Thyroid gland (tissue), 4 donors: ENCODE data around the gene SCCPDH. TPM values are rescaled to one million over a fixed set of nuclear protein-coding genes. Genes with fewer than 3 reads are reported as not detected.

ENCODE experiments used
- DNase-seq, 2 donors: peaks; one replicate each; pipeline ENCODE4 v3.0.0-alpha.2; 2019
- H3K27ac ChIP-seq, 3 donors: fragments of 200-600 bp; sonication (generic); 1 replicate in 2 of 3; 2 replicates in 1 of 3; pipeline ENCODE4 v1.5.1; 2016 to 2019; ENCODE audit warnings: mild to moderate bottlenecking in 1 of 3, moderate library complexity in 1 of 3
- H3K27me3 ChIP-seq: fragments of 200-600 bp; sonication (generic); one replicate; pipeline ENCODE4 v1.5.1; 2019
- H3K36me3 ChIP-seq, 2 donors: fragments of 200-600 bp; sonication (generic); one replicate each; pipeline ENCODE4 v1.5.1; 2016 to 2019
- H3K4me1 ChIP-seq, 2 donors: fragments of 200-600 bp; sonication (generic); one replicate each; pipeline ENCODE4 v1.5.1; 2017 to 2019
- H3K4me3 ChIP-seq, 3 donors: fragments of 200-600 bp; sonication (generic); replicated peaks in 1 of 3; 1 replicate in 2 of 3; 2 replicates in 1 of 3; pipeline ENCODE4 v1.5.1; 2016; ENCODE audit warnings: mild to moderate bottlenecking in 1 of 3
- H3K9me3 ChIP-seq: fragments of 200-600 bp; sonication (generic); one replicate; pipeline ENCODE4 v1.5.1; 2017
- POLR2A ChIP-seq, 2 donors: fragments of 450-650 bp; IDR thresholded peaks; one replicate each; pipeline ENCODE4 v1.6.1; 2017; ENCODE audit warnings: antibody characterized with exemption in 2 of 2, mild to moderate bottlenecking in 2 of 2, moderate library complexity in 1 of 2
- WGBS, 2 donors: methylation state at CpG; one replicate each; pipeline ENCODE4 v1.1.5; 2017; 5-methylcytosine and 5-hydroxymethylcytosine counted together
- intact Hi-C: fragments of 100-400 bp; cut with DNase I; formaldehyde crosslinking; loops from one replicate; pipeline ENCODE4 v1.15.1; 2023
- total RNA-seq, 4 donors: library from RNA; depleted of rRNA; stranded (reverse); fragments of >200 nt; gene quantifications; one replicate each; pipeline ENCODE4 v1.2.3, GENCODE V29; 2016
- TF ChIP-seq, protein P1 (sequence below), 6 experiments: fragments of 200-600 bp in 3 of 6; fragments of 450-650 bp in 3 of 6; sonication (generic) in 3 of 6; IDR thresholded peaks; one replicate each; pipeline ENCODE4 v1.5.1; 2016 to 2019; ENCODE audit warnings: antibody characterized with exemption in 6 of 6, mild to moderate bottlenecking in 2 of 6, inconsistent platforms in 1 of 6, moderate library complexity in 1 of 6

SCCPDH gene
- total RNA-seq, 4 donors from 2014 or later, result 30.0 to 37.8 (median 32.9) TPM

DNA sequence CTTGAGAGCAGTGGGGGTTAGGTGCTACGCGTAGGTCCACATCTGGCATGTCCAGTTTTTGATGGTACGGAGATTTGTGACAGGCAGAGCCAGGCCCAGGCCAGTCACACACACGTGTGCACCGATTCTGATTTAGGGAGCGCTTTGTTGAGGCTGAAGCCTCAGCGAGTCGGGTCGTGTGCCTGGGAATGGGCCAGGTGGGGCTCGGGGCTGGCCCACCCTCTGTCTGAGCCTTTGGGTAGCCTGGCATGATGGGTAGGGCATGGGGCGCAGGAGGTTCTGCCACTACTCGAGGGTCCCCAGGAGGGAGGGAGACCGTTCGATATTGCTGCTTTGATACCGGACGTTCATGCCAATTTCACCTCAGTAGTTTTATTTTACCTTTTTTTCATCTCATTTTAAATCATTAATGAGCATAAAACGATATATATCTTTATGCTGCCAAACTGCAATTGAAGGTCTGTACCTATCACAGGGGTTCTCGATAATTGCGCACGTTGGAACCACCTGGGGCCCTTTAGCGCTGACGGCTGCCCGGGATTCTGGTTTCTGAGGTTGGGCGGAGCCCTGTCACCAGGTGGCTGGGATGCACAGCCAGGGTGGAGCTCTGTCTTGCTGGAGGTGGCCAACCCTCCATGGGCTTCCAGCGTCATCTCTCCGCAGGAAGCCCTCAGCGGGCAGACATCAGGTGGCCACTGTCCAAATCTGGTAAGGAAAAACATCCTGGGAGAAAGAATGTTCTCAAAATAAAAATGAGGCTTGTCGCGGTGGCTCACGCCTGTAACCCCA, 71.9 kb downstream of the SCCPDH start:
- Histone ChIP-seq H3K4me1 (no peaks in the 10 kb centered on the region), H3K36me3 (no peaks in the 10 kb centered on the region), H3K4me3 (no peak overlapping the region), H3K27ac (no peak overlapping the region), H3K27me3 (no peaks in the 10 kb centered on the region), H3K9me3 (no peaks in the 10 kb centered on the region)
- WGBS, 2 donors, result 93 to 95% methylated on average over 30 of the region's 30 CpGs
- intact Hi-C loops, result no loop called here
- TF ChIP-seq, protein P1, sequence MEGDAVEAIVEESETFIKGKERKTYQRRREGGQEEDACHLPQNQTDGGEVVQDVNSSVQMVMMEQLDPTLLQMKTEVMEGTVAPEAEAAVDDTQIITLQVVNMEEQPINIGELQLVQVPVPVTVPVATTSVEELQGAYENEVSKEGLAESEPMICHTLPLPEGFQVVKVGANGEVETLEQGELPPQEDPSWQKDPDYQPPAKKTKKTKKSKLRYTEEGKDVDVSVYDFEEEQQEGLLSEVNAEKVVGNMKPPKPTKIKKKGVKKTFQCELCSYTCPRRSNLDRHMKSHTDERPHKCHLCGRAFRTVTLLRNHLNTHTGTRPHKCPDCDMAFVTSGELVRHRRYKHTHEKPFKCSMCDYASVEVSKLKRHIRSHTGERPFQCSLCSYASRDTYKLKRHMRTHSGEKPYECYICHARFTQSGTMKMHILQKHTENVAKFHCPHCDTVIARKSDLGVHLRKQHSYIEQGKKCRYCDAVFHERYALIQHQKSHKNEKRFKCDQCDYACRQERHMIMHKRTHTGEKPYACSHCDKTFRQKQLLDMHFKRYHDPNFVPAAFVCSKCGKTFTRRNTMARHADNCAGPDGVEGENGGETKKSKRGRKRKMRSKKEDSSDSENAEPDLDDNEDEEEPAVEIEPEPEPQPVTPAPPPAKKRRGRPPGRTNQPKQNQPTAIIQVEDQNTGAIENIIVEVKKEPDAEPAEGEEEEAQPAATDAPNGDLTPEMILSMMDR (IDR thresholded peaks at IDR 0.05), result no peak
- no peak for TF ChIP-seq POLR2A (IDR thresholded peaks at IDR 0.05)
- no peak for DNase-seq

DNA sequence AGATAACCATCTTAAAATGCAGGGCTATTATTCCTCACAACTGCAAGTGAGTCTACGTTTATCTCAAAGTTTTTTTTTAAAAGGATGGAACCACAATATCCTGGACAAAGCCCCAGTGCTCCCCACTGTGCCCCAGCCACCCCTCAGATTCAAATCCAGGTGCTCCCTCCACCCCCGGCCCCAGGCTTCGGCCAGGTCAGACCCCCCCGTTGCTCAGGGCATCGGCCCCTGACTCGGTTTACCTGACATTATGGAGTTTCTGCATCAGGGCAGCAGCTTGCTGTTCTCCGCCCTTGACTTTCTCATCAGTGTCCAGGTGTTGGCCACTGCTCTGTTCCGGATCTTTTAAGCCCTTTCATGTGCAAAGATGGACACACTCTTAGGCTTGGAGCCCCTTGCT, 72.9 kb downstream of the SCCPDH start:
- Histone ChIP-seq H3K36me3 (no peaks in the 10 kb centered on the region), H3K4me3 (no peak overlapping the region), H3K27ac (no peak overlapping the region), H3K4me1 (no peaks in the 10 kb centered on the region), H3K9me3 (no peaks in the 10 kb centered on the region), H3K27me3 (no peaks in the 10 kb centered on the region)
- TF ChIP-seq POLR2A (IDR thresholded peaks at IDR 0.05), result no peak
- TF ChIP-seq, protein P1 (IDR thresholded peaks at IDR 0.05), result no peak
- DNase-seq, result no peak
- 76 to 79% methylated on average over 4 to 8 of the region's 8 CpGs for WGBS, 2 donors
- intact Hi-C loops, result no loop called here

DNA sequence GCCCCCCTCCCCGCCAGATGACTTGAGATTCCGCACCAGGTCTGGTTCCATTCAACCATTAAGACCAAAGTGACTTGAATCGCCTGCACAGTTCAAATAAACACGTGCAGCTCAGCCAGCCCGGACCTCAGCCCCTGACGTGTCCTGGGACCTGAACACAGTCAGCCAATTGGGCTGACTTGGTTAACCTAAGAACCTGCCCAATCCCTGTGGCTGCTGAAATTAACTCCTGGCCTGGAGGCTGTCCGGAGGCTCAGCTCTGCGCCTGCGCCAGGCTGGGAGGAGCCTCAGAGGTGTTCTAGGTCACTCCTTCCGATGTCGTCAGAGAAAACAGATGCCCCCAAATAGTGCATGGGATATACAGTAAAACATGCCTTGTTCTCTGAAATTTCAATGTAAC, 73.4 kb downstream of the SCCPDH start:
- intact Hi-C loops, result no loop called here
- Histone ChIP-seq H3K36me3 (no peaks in the 10 kb centered on the region), H3K27ac (no peak overlapping the region), H3K27me3 (no peaks in the 10 kb centered on the region), H3K4me3 (no peak overlapping the region), H3K9me3 (no peaks in the 10 kb centered on the region), H3K4me1 (no peaks in the 10 kb centered on the region)
- 71 to 76% methylated on average over 9 to 10 of the region's 11 CpGs for WGBS, 2 donors
- no peak for DNase-seq
- no peak for TF ChIP-seq POLR2A (IDR thresholded peaks at IDR 0.05)
- TF ChIP-seq, protein P1 (IDR thresholded peaks at IDR 0.05), result no peak

DNA sequence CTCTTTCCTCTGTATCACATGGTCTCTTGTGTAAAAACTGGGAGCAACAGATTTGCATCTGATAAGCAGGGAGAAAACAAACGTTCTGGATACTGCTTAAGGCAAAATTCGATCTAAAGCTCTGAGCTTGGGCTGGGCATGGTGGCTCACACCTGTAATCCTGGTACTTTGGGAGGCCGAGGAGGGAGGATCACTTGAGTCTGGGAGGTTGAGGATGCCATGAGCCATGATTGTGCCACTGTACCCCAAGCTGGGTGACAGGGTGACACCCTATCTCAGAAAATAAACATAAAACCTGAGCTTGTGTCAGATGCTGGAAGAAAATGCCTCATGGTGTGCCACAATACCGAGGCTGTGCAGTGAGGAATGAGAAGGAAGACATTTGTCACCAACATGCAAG, 73.9 kb downstream of the SCCPDH start:
- no peak for TF ChIP-seq POLR2A (IDR thresholded peaks at IDR 0.05)
- TF ChIP-seq, protein P1 (IDR thresholded peaks at IDR 0.05), result no peak
- 77 to 79% methylated on average over 4 of the region's 4 CpGs for WGBS, 2 donors
- intact Hi-C loops, result no loop called here

More for the DNA sequence above, 73.9 kb downstream of the SCCPDH start:
- Histone ChIP-seq H3K27me3 (no peaks in the 10 kb centered on the region), H3K9me3 (no peaks in the 10 kb centered on the region), H3K36me3 (no peaks in the 10 kb centered on the region), H3K27ac (no peak overlapping the region), H3K4me1 (no peaks in the 10 kb centered on the region), H3K4me3 (no peak overlapping the region)
- no peak for DNase-seq
